RWPE2 (cell line): ENCODE data around the gene KNDC1.
A peak's percentile ranks its signal among the peaks of the same experiment; 100 is the strongest.

Source experiments
- ATAC-seq: fragments of 200-7000 bp; cut with Tn5 transposase; 3 replicates; pipeline ENCODE4 v1.9.1; 2021; ENCODE audit warnings: low read depth
- DNase-seq: peaks from one replicate; pipeline ENCODE4 v3.0.0-alpha.2; 2020; ENCODE audit warnings: low spot score
- H3K27ac ChIP-seq: fragments of 450-650 bp; 2 replicates; pipeline ENCODE4 v1.5.1; 2017; ENCODE audit warnings: mild to moderate bottlenecking; ENCODE audit not compliant: poor library complexity, severe bottlenecking
- H3K27me3 ChIP-seq: fragments of 250-450 bp; sonication (Bioruptor Pico); 2 replicates; pipeline ENCODE4 v1.5.1; 2021; ENCODE audit warnings: mild to moderate bottlenecking, moderate library complexity; ENCODE audit not compliant: insufficient read depth, poor library complexity, severe bottlenecking
- H3K36me3 ChIP-seq: fragments of 250-450 bp; sonication (Bioruptor Pico); 2 replicates; pipeline ENCODE4 v1.5.1; 2020; ENCODE audit warnings: low read depth, mild to moderate bottlenecking, moderate library complexity
- H3K4me1 ChIP-seq: fragments of 250-450 bp; sonication (Bioruptor Pico); 2 replicates; pipeline ENCODE4 v1.5.1; 2021; ENCODE audit warnings: mild to moderate bottlenecking, moderate library complexity; ENCODE audit not compliant: insufficient read depth, poor library complexity, severe bottlenecking
- H3K4me3 ChIP-seq: fragments of 250-450 bp; sonication (Bioruptor Pico); 2 replicates; pipeline ENCODE4 v1.5.1; 2021; ENCODE audit warnings: mild to moderate bottlenecking, moderate library complexity; ENCODE audit not compliant: severe bottlenecking
- H3K9me3 ChIP-seq: fragments of 250-450 bp; sonication (Bioruptor Pico); 2 replicates; pipeline ENCODE4 v1.5.1; 2021; ENCODE audit warnings: mild to moderate bottlenecking, moderate library complexity; ENCODE audit not compliant: severe bottlenecking
- CTCF ChIP-seq: fragments of 450-650 bp; IDR thresholded peaks from one replicate; pipeline ENCODE4 v1.5.1; 2017; ENCODE audit warnings: mild to moderate bottlenecking, moderate library complexity; ENCODE audit not compliant: poor library complexity, severe bottlenecking

The KNDC1 gene

GRCh38 chr10:133183646-133184378, 23.8 kb downstream of the KNDC1 start:
- ATAC-seq (no peak), DNase-seq (no peak)
- Histone ChIP-seq H3K27me3 (no peaks in the 10 kb centered on the region), H3K36me3 (no peaks in the 10 kb centered on the region), H3K4me1 (no peaks in the 10 kb centered on the region), H3K9me3 (no peaks in the 10 kb centered on the region), H3K4me3 (no peak overlapping the region), H3K27ac (no peak overlapping the region)
- TF ChIP-seq CTCF = no peak

- no peak for TF ChIP-seq CTCF
- H3K36me3 ChIP-seq = no peaks in the 10 kb centered on the region
- no peaks in the 10 kb centered on the region for H3K27me3 ChIP-seq
- no peak for DNase-seq
- H3K4me1 ChIP-seq = no peaks in the 10 kb centered on the region
- H3K9me3 ChIP-seq = no peaks in the 10 kb centered on the region
- H3K4me3 ChIP-seq = no peak overlapping the region
- ATAC-seq = no peak
- H3K27ac ChIP-seq = no peak overlapping the region
These were observed 24.7 kb downstream of the KNDC1 start for GRCh38 chr10:133184591-133185244.

- Histone ChIP-seq H3K4me1 (no peaks in the 10 kb centered on the region), H3K9me3 (no peaks in the 10 kb centered on the region), H3K27me3 (no peaks in the 10 kb centered on the region), H3K4me3 (no peak overlapping the region), H3K36me3 (no peaks in the 10 kb centered on the region), H3K27ac (no peak overlapping the region)
- DNase-seq (no peak), ATAC-seq (no peak)
- TF ChIP-seq CTCF = no peak
These were observed 25.4 kb downstream of the KNDC1 start for GRCh38 chr10:133185421-133185820.

- TF ChIP-seq CTCF = no peak
- no peak overlapping the region for H3K4me3 ChIP-seq
- H3K36me3 ChIP-seq = no peaks in the 10 kb centered on the region
- peaks cover 3% of the 10 kb centered on the region for H3K27me3 ChIP-seq
- no peaks in the 10 kb centered on the region for H3K9me3 ChIP-seq
- ATAC-seq (0 out of 3 replicates have a peak, but pooled peaks have one; percentile 12), DNase-seq (no peak)
- H3K4me1 ChIP-seq = no peaks in the 10 kb centered on the region
- no peak overlapping the region for H3K27ac ChIP-seq
These were observed 25.9 kb downstream of the KNDC1 start for GRCh38 chr10:133185916-133186315.

GRCh38 chr10:133186416-133187090, 26.5 kb downstream of the KNDC1 start:
- DNase-seq = no peak
- Histone ChIP-seq H3K27ac (no peak overlapping the region), H3K36me3 (no peaks in the 10 kb centered on the region), H3K27me3 (peaks cover 3% of the 10 kb centered on the region), H3K4me1 (no peaks in the 10 kb centered on the region), H3K9me3 (no peaks in the 10 kb centered on the region), H3K4me3 (no peak overlapping the region)
- TF ChIP-seq CTCF = no peak
- no peak for ATAC-seq
